WTC11 (cell line): ENCODE measurements around the gene SLC2A5. TPM values are rescaled to one million over a fixed set of nuclear protein-coding genes. Genes with fewer than 3 reads are reported as not detected.

Experiments used
- ATAC-seq: fragments of 200-7000 bp; cut with Tn5 transposase; 2 replicates; pipeline ENCODE4 v1.10.0; 2021; ENCODE audit warnings: mild to moderate bottlenecking, moderate library complexity
- CTCF ChIA-PET: fragments of 300-600 bp; sonication (Branson Sonifier 250); formaldehyde crosslinking; loops from one replicate; lab custom pipeline; 2021; ENCODE audit warnings: antibody characterized with exemption; lab: Charles Lee
- POLR2A ChIA-PET: fragments of 350-600 bp; sonication (Branson Sonifier 250); formaldehyde crosslinking; loops from one replicate; lab custom pipeline; 2021; ENCODE audit warnings: antibody characterized with exemption; lab: Charles Lee
- DNase-seq: peaks from one replicate; pipeline ENCODE4 v3.0.0; 2021; ENCODE audit warnings: low spot score
- H3K27ac Mint-ChIP-seq: 2 replicates; pipeline ENCODE4 v1.8.0; 2021; ENCODE audit warnings: mixed read lengths
- H3K27me3 Mint-ChIP-seq: 2 replicates; pipeline ENCODE4 v1.8.0; 2021; ENCODE audit warnings: low read depth, mild to moderate bottlenecking, moderate library complexity, mixed read lengths
- H3K36me3 Mint-ChIP-seq: 2 replicates; pipeline ENCODE4 v1.8.0; 2021; ENCODE audit warnings: mixed read lengths
- H3K4me1 Mint-ChIP-seq: 2 replicates; pipeline ENCODE4 v1.8.0; 2022; ENCODE audit warnings: mixed read lengths
- H3K4me3 Mint-ChIP-seq: 2 replicates; pipeline ENCODE4 v1.8.0; 2021; ENCODE audit warnings: mild to moderate bottlenecking, moderate library complexity, mixed read lengths
- H3K9me3 Mint-ChIP-seq: 2 replicates; pipeline ENCODE4 v1.8.0; 2021; ENCODE audit warnings: mixed read lengths
- ATF1 ChIP-seq: sonication (generic); formaldehyde crosslinking; IDR thresholded peaks from 2 replicates; pipeline ENCODE4 v1.8.1; 2023; ENCODE audit warnings: mild to moderate bottlenecking, moderate library complexity, missing genetic modification reagents
- ATF3 ChIP-seq: sonication (generic); formaldehyde crosslinking; conservative IDR thresholded peaks from 2 replicates; pipeline ENCODE4 v1.8.1; 2022; ENCODE audit warnings: mild to moderate bottlenecking, missing genetic modification reagents
- ATF6 ChIP-seq: sonication (generic); formaldehyde crosslinking; IDR thresholded peaks from 2 replicates; pipeline ENCODE4 v1.8.1; 2023; ENCODE audit warnings: mild to moderate bottlenecking, missing genetic modification reagents
- CTCF ChIP-seq: fragments of 200-600 bp; IDR thresholded peaks from 2 replicates; pipeline ENCODE4 v1.8.0; 2022; ENCODE audit warnings: antibody characterized with exemption
- ELF4 ChIP-seq: sonication (generic); formaldehyde crosslinking; IDR thresholded peaks from 2 replicates; pipeline ENCODE4 v1.8.1; 2022; ENCODE audit warnings: low read depth, mild to moderate bottlenecking, moderate library complexity, missing genetic modification reagents
- GABPB1 ChIP-seq: sonication (generic); formaldehyde crosslinking; IDR thresholded peaks from 2 replicates; pipeline ENCODE4 v1.8.1; 2023; ENCODE audit warnings: mild to moderate bottlenecking, missing genetic modification reagents
- MLX ChIP-seq: sonication (generic); formaldehyde crosslinking; IDR thresholded peaks from 2 replicates; pipeline ENCODE4 v1.8.1; 2023; ENCODE audit warnings: mild to moderate bottlenecking, missing genetic modification reagents, moderate library complexity
- PRDM15 ChIP-seq: sonication (generic); formaldehyde crosslinking; IDR thresholded peaks from 2 replicates; pipeline ENCODE4 v1.8.0; 2022; ENCODE audit warnings: missing genetic modification reagents
- PREB ChIP-seq: sonication (generic); formaldehyde crosslinking; IDR thresholded peaks from 2 replicates; pipeline ENCODE4 v1.8.1; 2022; ENCODE audit warnings: mild to moderate bottlenecking, missing genetic modification reagents, moderate library complexity, borderline replicate concordance
- SMAD3 ChIP-seq: sonication (generic); formaldehyde crosslinking; IDR thresholded peaks from 2 replicates; pipeline ENCODE4 v1.8.0; 2022; ENCODE audit warnings: missing genetic modification reagents, mild to moderate bottlenecking, borderline replicate concordance
- ZNF425 ChIP-seq: fragments of 250-450 bp; sonication (Bioruptor Pico); conservative IDR thresholded peaks from 2 replicates; pipeline ENCODE4 v1.9.0; 2021; ENCODE audit warnings: mild to moderate bottlenecking
- ZNF532 ChIP-seq: fragments of 250-450 bp; sonication (Bioruptor Pico); IDR thresholded peaks from 2 replicates; pipeline ENCODE4 v1.9.0; 2021; ENCODE audit warnings: mild to moderate bottlenecking, borderline replicate concordance
- total RNA-seq: library from RNA; stranded (reverse); gene quantifications from 3 replicates; pipeline ENCODE4 v1.2.3, GENCODE V29; 2021

The SLC2A5 gene
- total RNA-seq, 1 experiment from 2014 or later: 0.04 TPM

GRCh38 chr1:9037476-9038337 lies 31.7 kb downstream of the SLC2A5 start (continued):
- TF ChIP-seq PREB (CRISPR knock-in tag): no peak
- no peak for TF ChIP-seq ATF6 (CRISPR knock-in tag)

GRCh38 chr1:9035226-9035625 lies 34.2 kb downstream of the SLC2A5 start:
- CTCF ChIA-PET: interaction anchor here (0.9 kb wide), 1 partner anchor 30 kb away, joined by 3 read pairs; no protein-coding TSS in a partner anchor
- Mint-ChIP-seq H3K4me1 (peaks cover 10% of the 10 kb centered on the region), H3K9me3 (peaks cover 22% of the 10 kb centered on the region), H3K4me3 (no peak overlapping the region), H3K27me3 (peaks cover 3% of the 10 kb centered on the region; the same call in 1 of the 2 replicates), H3K27ac (no peak overlapping the region), H3K36me3 (peaks cover 9% of the 10 kb centered on the region)
- TF ChIP-seq SMAD3 (CRISPR knock-in tag): no peak
- TF ChIP-seq PREB (CRISPR knock-in tag): no peak
- no peak for TF ChIP-seq MLX (CRISPR knock-in tag)
- no peak for TF ChIP-seq ATF3
- TF ChIP-seq ELF4 (CRISPR knock-in tag): no peak
- TF ChIP-seq ZNF425: no peak
- TF ChIP-seq GABPB1 (CRISPR knock-in tag): no peak
- ATAC-seq (no peak), DNase-seq (no peak)
- POLR2A ChIA-PET: no interaction called here

GRCh38 chr1:9033363-9033762 lies 36.1 kb downstream of the SLC2A5 start:
- Mint-ChIP-seq H3K36me3 (peaks cover 12% of the 10 kb centered on the region), H3K4me1 (peaks cover 10% of the 10 kb centered on the region), H3K9me3 (peaks cover 38% of the 10 kb centered on the region), H3K4me3 (no peak overlapping the region), H3K27ac (no peak overlapping the region), H3K27me3 (peaks cover 3% of the 10 kb centered on the region; the same call in 1 of the 2 replicates)
- no peak for ATAC-seq
- POLR2A ChIA-PET: no interaction called here
- no peak for DNase-seq
- CTCF ChIA-PET: interaction anchor here (0.6 to 1.4 kb wide), 3 partner anchors 29 to 143 kb away, joined by 3 to 6 read pairs (median 5); no protein-coding TSS in a partner anchor
- no peak for TF ChIP-seq ATF1 (CRISPR knock-in tag)
- TF ChIP-seq ZNF532 (CRISPR knock-in tag): no peak
- TF ChIP-seq PRDM15 (CRISPR knock-in tag): no peak
- no peak for TF ChIP-seq CTCF
